Gastrocnemius medialis (tissue), 4 donors: ENCODE measurements around the gene PHLDB2.

ENCODE experiments used
- CTCF ChIP-seq, 5 experiments: fragments of 450-650 bp in 3 of 5; fragments of 200-600 bp in 2 of 5; sonication (generic) in 2 of 5; IDR thresholded peaks in 4 of 5; conservative IDR thresholded peaks in 1 of 5; 1 replicate in 4 of 5; 2 replicates in 1 of 5; pipeline ENCODE4 v1.5.1; 2016 to 2019; ENCODE audit warnings: antibody characterized with exemption in 5 of 5, mild to moderate bottlenecking in 3 of 5, moderate library complexity in 3 of 5
- POLR2A ChIP-seq, 2 donors: fragments of 450-650 bp; IDR thresholded peaks; one replicate each; pipeline ENCODE4 v1.6.1; 2017; ENCODE audit warnings: antibody characterized with exemption in 2 of 2, mild to moderate bottlenecking in 2 of 2, moderate library complexity in 2 of 2

- TF ChIP-seq POLR2A (IDR thresholded peaks at IDR 0.05) (no peak), CTCF (IDR thresholded peaks at IDR 0.05 in 4 of 5, conservative IDR thresholded peaks at IDR 0.05 in 1 of 5) (no peak)
Measured at GRCh38 chr3:111812701-111813100, 46.4 kb upstream of the PHLDB2 start.
